Left kidney (tissue), 8 donors: ENCODE results near the gene PPIG. TPM values are rescaled to one million over a fixed set of nuclear protein-coding genes. Genes with fewer than 3 reads are reported as not detected.
"Not testable (repeated sequence)": the region's sequence is repeated elsewhere in the genome, so short reads cannot be mapped to it uniquely, and the experiment has no call there.

ENCODE experiments used
- DNase-seq: peaks from one replicate; pipeline ENCODE4 v3.0.0-alpha.2; 2013
- long read RNA-seq, 8 donors: transcript quantifications; one replicate each; lab custom pipeline, GENCODE V29; 2026
- polyA plus RNA-seq: library from polyadenylated mRNA; unstranded; fragments of 120-200 nt; gene quantifications from one replicate; pipeline ENCODE4 v1.2.1, GENCODE V29; 2013; ENCODE audit not compliant: insufficient read length

PPIG gene
- 111 TPM for polyA plus RNA-seq
- long read RNA-seq, donor 1, full-length matches to known transcripts = 6 of 12 reads
- long read RNA-seq, donor 1, partial matches to known transcripts = 6 of 12 reads
- long read RNA-seq, donor 1, other reads (novel, unspliced or antisense) = 0 of 12 reads
- long read RNA-seq, donor 2, full-length matches to known transcripts = 5 of 58 reads
- long read RNA-seq, donor 2, partial matches to known transcripts = 53 of 58 reads
- long read RNA-seq, donor 2, other reads (novel, unspliced or antisense) = 0 of 58 reads
- long read RNA-seq, donor 3, full-length matches to known transcripts = 7 of 13 reads
- long read RNA-seq, donor 3, partial matches to known transcripts = 6 of 13 reads
- long read RNA-seq, donor 3, other reads (novel, unspliced or antisense) = 0 of 13 reads
- long read RNA-seq, donor 4, partial matches to known transcripts = 0 of 2 reads
- long read RNA-seq, donor 4, other reads (novel, unspliced or antisense) = 0 of 2 reads
- long read RNA-seq, donor 5, full-length matches to known transcripts = 6 of 45 reads
- long read RNA-seq, donor 5, partial matches to known transcripts = 39 of 45 reads
- long read RNA-seq, donor 5, other reads (novel, unspliced or antisense) = 0 of 45 reads
- long read RNA-seq, donor 6, full-length matches to known transcripts = 7 of 38 reads
- long read RNA-seq, donor 6, partial matches to known transcripts = 31 of 38 reads
- long read RNA-seq, donor 6, other reads (novel, unspliced or antisense) = 0 of 38 reads
- long read RNA-seq, donor 7, full-length matches to known transcripts = 6 of 29 reads
- long read RNA-seq, donor 7, partial matches to known transcripts = 23 of 29 reads
- long read RNA-seq, donor 7, other reads (novel, unspliced or antisense) = 0 of 29 reads
- long read RNA-seq, donor 8, partial matches to known transcripts = 0 of 4 reads
- long read RNA-seq, donor 8, other reads (novel, unspliced or antisense) = 0 of 4 reads

GRCh38 chr2:169584005-169584877, at the start of gene PPIG:
Gene PPIG, plus strand, starts transcription at chr2:169584351. Its CDS starts 19,691 bp downstream, at chr2:169604042.
- DNase-seq = peak; percentile 93

DNA sequence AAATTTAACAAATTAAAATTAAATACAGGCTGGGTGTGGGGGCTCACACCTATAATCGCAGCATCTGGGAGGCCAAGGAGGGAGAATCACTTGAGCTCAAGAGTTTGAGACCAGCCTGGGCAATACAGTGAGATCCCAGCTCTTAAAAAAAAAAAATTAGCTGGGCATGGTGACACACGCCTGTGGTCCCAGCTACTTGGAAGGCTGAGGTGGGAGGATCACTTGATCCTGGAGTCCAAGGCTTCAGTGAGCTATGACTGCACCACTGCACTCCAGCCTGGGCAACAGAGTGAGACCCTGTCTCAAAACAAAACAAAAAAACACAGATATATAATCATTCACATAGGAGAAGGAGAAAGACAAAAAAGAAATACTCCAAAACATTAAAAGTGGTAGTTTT, 44.7 kb upstream of the PPIG start:
- DNase-seq = not testable (repeated sequence)

DNA sequence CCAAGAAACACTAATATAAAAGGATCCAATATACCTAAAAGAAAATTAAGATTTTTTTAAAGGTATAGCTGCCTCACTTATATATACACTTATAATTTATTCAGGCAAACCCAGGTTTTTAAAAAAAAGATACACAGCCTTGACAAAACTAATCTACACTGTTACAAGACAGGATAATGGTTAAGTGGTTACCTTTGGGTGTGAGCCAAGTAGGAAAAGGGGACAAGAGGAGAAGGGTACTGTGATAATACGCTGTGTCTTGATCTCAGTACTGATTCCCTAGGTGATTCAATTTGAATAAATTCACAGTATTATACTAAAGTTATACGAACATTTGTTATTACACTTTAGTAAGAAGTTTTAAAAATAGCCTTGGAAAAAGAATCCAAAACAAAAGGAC, 44.0 kb upstream of the PPIG start:
- no peak for DNase-seq

- no peak for DNase-seq
Observed at GRCh38 chr2:169542433-169542832, 41.7 kb upstream of the PPIG start.

DNA sequence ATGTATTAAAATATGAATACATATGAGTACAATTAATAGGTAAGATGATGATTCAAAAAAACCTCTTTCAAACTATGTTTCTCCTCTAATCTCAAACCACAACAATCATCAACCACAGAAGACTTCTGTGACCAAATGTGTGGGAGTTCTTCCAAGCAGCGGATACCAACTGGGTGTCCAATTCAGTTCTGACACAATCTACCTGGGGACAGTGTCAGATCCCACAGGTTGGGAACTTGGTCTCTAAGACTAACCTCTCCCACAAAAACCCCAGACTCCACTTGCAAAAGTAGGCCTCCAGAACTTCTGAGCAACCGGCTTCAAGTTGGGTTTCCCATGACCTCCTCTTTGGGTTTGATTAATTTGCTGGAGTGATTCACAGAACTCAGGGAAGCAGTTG, 37.4 kb upstream of the PPIG start:
- no peak for DNase-seq

DNA sequence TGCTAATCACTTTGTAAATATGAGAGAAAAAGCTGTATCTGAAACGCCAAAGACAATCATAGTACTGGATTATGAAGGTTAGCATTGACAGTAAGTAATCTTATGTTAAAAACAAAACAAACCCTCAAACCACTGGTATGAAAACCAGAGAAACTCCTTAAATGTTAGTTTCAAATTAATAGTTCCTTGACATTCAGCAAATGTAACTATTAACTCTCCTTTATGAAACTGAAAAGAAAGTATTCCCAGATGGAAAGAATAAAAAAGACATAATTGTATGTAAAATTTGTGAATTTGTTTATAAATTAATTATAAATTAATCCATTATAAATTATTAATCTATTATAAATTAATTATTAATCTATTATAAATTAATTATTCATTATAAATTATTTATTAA, 22.8 kb upstream of the PPIG start:
- DNase-seq = no peak

DNA sequence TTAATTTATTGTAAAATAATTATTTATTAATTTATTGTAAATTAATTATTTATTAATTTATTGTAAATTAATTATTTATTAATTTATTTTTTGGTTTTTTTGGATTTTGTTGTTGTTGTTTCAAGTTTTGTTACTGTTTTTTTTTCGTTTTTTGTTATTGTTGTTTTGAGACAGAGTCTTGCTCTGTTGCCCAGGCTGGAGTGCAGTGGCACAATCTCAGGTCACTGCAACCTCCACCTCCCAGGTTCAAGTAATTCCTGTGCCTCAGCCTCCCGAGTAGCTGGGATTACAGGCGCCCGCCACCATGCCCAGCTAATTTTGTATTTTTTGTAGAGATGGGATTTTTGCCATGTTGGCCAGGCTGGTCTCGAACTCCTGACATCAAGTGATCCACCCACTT, 22.1 kb upstream of the PPIG start:
- not testable (repeated sequence) for DNase-seq

DNA sequence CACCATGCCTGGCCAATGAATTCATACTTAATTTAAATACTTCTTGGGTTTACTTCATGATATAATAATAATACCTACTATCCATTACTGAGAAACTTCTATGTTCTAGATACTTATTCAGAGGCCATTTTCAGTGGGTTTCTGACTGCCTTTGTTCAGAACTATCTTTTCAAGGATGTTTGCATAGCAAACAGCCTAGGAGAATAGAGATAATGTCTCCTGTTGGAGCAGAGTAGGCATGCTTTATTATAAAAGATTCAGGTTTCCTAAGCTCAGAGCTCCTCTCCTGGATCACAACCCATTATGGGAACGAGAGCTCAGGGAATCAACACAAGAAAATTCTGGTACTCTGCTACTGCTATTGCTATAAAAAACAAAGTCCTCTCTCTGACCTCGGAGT, 21.6 kb upstream of the PPIG start:
- DNase-seq = no peak

DNA sequence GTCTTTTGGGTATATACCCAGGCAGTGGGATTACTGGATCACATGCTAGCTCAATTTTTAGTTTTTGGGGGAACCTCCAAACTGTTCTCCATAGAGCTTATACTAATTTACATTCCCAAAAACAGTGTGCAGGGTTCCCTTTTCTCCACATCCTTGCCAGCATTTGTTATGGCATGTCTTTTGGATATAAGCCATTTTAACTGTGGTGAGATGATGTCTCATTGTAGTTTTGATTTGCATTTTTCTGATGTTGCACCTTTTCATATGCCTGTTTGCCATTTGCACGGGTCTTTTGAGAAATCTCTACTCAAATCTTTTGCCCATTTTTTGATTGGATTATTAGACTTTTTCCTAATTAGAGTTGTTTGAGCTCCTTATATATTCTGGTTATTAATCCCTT, 18.5 kb upstream of the PPIG start:
- no peak for DNase-seq

- DNase-seq = no peak
Observed at GRCh38 chr2:169569948-169570347, 14.2 kb upstream of the PPIG start.

DNA sequence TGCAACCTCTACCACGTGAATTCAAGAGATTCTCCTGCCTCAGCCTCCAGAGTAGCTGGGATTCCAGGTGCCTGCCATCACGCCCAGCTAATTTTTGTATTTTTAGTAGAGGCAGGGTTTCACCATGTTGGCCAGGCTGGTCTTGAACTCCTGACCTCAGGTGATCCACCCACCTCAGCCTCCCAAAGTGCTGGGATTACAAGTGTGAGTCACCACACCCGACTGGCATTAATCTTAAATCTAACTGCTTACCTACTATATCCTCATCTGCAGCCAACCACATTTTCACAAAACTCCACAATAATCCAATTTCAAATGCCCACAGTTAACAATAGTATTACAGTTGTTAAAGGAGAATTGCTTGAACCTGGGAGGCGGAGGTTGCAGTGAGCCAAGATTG, 13.4 kb upstream of the PPIG start:
- DNase-seq = not testable (repeated sequence)

DNA sequence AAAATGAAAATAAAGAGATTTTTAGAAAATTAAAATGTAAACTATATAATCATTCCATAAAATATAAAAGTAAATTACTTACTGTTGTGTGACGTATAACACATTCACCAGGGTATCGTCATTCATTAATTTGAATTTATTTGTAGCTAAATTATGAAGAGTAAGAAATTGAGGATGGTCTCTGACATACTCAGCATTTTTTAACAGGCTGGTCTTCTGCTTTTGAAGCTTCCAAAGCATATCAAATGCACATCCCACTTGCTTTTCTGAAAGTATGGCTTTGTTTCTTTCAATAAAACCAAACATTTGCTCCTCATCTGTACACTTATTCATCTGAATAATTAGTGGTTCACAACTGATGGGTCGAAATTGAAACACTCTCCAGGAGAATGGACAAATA, 12.6 kb upstream of the PPIG start:
- no peak for DNase-seq

DNA sequence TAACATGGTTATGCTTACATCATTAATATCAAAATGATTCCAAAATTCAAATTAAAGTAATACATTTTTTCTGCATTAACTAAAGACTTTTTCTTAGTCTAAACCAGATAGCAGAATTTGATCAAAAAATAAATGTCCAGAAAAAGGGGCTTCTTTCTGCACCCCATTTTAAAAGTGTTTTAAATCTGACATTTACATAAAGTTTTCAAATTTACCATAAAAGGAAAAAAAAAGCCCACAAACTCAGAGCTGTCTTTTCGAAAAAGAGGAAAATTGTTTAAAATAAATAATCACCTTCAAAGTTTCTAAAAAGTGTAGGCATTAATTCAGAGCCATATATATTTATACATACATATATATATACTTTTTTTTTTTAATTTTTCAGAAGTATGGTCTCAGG, 12.0 kb upstream of the PPIG start:
- no peak for DNase-seq

- no peak for DNase-seq
Observed at GRCh38 chr2:169572821-169573159, 11.4 kb upstream of the PPIG start.

DNA sequence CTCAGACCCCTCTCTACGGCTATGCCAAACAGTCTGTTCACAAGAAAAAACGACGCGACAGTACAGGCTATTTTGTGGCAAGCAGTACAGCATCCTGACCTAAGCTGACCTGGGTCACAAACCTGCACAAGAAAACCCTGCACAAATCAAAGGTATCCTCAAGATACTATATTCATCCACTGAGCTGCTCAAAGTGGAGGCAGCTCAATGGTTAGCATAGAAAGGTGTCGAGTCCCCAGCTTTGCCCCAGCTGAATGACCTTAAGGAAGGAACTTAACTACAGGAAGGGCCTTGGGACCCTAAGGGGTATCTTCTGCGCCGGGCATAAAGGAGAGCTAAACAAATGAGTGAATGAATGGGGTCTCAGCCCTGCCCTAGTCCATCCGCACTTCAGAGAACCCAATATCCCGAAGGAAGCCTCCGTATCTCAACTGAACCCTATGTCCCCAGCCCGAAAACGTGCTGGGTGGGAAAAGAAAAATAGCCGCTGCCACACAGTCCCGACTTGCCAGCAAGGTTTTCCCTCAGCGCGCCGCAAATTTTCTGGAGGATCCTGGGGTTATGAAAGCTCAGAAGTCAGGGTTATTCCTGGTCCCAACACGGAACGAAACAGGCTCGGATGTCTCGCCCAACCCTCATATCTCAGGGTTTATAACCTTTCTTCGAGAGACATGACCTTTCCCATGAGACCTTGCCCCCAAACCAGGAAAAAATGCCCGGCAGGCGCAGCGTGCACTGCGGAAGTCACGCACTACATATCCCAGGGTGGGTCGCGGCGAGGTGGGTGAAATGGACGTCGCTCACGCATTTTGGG, 10.8 kb upstream of the PPIG start, which contains the start of gene FASTKD1:
FASTKD1 (minus strand) TSS at position 706 of the 814 bp plus-strand sequence. CDS start 1,836 bp downstream, outside the sequence.
- peak; percentile 88 for DNase-seq

GRCh38 chr2:169573974-169574299, 10.2 kb upstream of the PPIG start:
- DNase-seq = no peak

GRCh38 chr2:169574539-169574938, 9.6 kb upstream of the PPIG start:
- not testable (repeated sequence) for DNase-seq

DNA sequence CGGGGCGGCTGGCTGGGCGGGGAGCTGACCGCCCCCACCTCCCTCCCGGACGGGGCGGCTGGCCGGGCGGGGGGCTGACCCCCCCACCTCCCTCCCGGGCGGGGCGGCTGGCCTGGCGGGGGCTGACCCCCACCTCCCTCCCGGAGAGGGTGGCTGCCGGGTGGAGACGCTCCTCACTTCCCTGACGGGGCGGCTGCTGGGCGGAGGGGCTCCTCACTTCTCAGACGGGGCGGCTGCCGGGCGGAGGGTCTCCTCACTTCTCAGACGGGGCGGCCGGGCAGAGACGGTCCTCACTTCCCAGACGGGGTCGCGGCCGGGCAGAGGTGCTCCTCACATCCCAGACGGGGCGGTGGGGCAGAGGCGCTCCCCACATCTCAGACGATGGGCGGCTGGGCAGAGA, 8.9 kb upstream of the PPIG start:
- not testable (repeated sequence) for DNase-seq

- no peak for DNase-seq
Observed at GRCh38 chr2:169579044-169579443, 5.1 kb upstream of the PPIG start.

DNA sequence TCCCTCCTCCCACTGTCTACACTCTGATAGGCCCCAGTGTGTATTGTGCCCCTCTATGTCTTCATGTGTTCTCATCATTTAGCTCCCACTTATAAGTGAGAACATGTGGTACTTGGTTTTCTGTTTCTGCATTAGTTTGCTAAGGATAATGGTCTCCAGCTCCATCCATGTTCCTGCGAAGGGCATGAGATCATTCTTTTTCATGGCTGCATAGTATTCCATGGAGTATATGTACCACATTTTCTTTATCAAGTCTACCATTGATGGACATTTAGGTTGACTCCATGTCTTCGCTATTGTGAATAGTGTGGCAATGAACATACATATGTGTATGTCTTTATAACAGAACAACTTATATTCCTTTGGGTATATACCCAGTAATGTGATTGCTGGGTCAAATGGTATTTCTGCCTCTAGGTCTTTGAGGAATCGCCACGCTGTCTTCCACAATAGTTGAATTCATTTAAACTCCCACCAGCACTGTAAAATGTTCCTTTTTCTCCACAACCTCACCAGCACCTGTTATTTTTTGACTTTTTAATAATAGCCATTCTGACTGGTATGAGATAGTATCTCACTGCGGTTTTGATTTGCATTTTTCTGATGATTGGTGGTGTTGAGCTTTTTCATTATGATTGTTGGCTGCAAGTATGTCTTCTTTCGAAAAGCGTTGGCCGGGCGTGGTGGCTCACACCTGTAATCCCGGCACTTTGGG, 1.4 kb upstream of the PPIG start:
- not testable (repeated sequence) for DNase-seq

DNA sequence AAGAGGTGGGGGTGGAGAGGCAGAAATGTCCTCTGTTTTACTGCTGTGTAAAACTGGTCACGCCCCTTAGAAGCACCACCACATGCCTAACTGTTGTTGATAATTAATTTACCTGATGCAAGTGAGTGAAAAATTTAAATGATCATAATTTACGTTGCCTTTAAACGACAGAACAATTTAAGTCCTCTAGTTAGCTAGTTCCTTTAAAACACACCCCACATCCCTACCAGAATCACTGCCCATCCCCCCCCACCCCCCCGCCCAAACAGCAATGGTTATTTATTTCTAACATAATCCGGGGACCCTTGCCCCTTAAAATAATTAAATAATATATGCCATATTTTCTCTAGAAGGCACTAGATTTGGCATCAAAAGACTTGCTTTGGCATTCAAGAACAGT, 633 bp upstream of the PPIG start:
- DNase-seq = no peak
